Fibroblast of skin of scalp (primary cell): Measurements from ENCODE around the gene PRDM13. TPM values are rescaled to one million over a fixed set of nuclear protein-coding genes. Genes with fewer than 3 reads are reported as not detected.
"Not testable (repeated sequence)": the region's sequence is repeated elsewhere in the genome, so short reads cannot be mapped to it uniquely, and the experiment has no call there.

Experiments
- DNase-seq: peaks from one replicate; pipeline ENCODE4 v3.0.0-alpha.2; 2013
- polyA plus RNA-seq, 2 experiments: library from polyadenylated mRNA; unstranded; fragments of 120-200 nt; gene quantifications; one replicate each; pipeline ENCODE4 v1.2.1, GENCODE V29; 2013; ENCODE audit not compliant: insufficient read length in 2 of 2

Gene PRDM13
- not detected for polyA plus RNA-seq (2013, experiment 1 of 2; ENCODE audit: insufficient read length)
- not detected for polyA plus RNA-seq (2013, experiment 2 of 2; ENCODE audit: insufficient read length)

- no peak for DNase-seq
Measured at GRCh38 chr6:99606656-99607415, at the start of gene PRDM13. Gene PRDM13, plus strand, starts transcription at chr6:99606833. Its CDS starts 202 bp downstream, at chr6:99607035.

GRCh38 chr6:99559057-99559456, 47.6 kb upstream of the PRDM13 start:
- DNase-seq, result no peak

GRCh38 chr6:99560668-99561067, 46.0 kb upstream of the PRDM13 start:
- DNase-seq, result no peak

GRCh38 chr6:99563056-99563723, 43.4 kb upstream of the PRDM13 start:
- DNase-seq, result no peak

GRCh38 chr6:99568103-99568933, 38.3 kb upstream of the PRDM13 start, which contains the start of gene CCNC:
Gene CCNC, minus strand, starts transcription at chr6:99568660. Its CDS starts 133 bp downstream, at chr6:99568527.
- peak; percentile 98 for DNase-seq

GRCh38 chr6:99573980-99574617, 32.5 kb upstream of the PRDM13 start:
- DNase-seq, result no peak

- DNase-seq, result no peak
Measured at GRCh38 chr6:99575544-99576227, 30.9 kb upstream of the PRDM13 start.

- DNase-seq, result no peak
Measured at GRCh38 chr6:99579781-99580180, 26.9 kb upstream of the PRDM13 start.

GRCh38 chr6:99587792-99588191, 18.8 kb upstream of the PRDM13 start:
- no peak for DNase-seq

GRCh38 chr6:99588618-99589289, 17.9 kb upstream of the PRDM13 start:
- peak; percentile 58 for DNase-seq

- DNase-seq, result no peak
Measured at GRCh38 chr6:99589290-99589672, 17.4 kb upstream of the PRDM13 start.

GRCh38 chr6:99589907-99590493, 16.6 kb upstream of the PRDM13 start:
- DNase-seq, result no peak

GRCh38 chr6:99590728-99591672, 15.6 kb upstream of the PRDM13 start:
- DNase-seq, result no peak

- no peak for DNase-seq
Measured at GRCh38 chr6:99591673-99592364, 14.8 kb upstream of the PRDM13 start.

GRCh38 chr6:99592900-99593299, 13.7 kb upstream of the PRDM13 start:
- no peak for DNase-seq

GRCh38 chr6:99594696-99595095, 11.9 kb upstream of the PRDM13 start:
- DNase-seq, result not testable (repeated sequence)

- DNase-seq, result no peak
Measured at GRCh38 chr6:99602520-99603420, 3.9 kb upstream of the PRDM13 start.
